KOPT-K1 (cell line): ENCODE data around the gene NRP2.

Source experiments
- H3K27ac ChIP-seq: fragments of 200-600 bp; sonication (generic); 2 replicates; pipeline ENCODE4 v1.5.1; 2016; ENCODE audit warnings: antibody characterized with exemption, mild to moderate bottlenecking, low read depth, low read length; ENCODE audit not compliant: poor library complexity, severe bottlenecking
- H3K36me3 ChIP-seq: fragments of 200-600 bp; sonication (generic); 2 replicates; pipeline ENCODE4 v1.5.1; 2017; ENCODE audit warnings: antibody characterized with exemption, mild to moderate bottlenecking, low read length, moderate library complexity; ENCODE audit not compliant: insufficient read depth
- H3K9me3 ChIP-seq: fragments of 200-600 bp; sonication (generic); 2 replicates; pipeline ENCODE4 v1.5.1; 2017; ENCODE audit warnings: antibody characterized with exemption, low read length, mild to moderate bottlenecking; ENCODE audit not compliant: insufficient read depth, poor library complexity, severe bottlenecking

Gene NRP2

GRCh38 chr2:205754285-205754923, 72.1 kb downstream of the NRP2 start:
- Histone ChIP-seq H3K9me3 (no peaks in the 10 kb centered on the region), H3K36me3 (no peaks in the 10 kb centered on the region), H3K27ac (no peak overlapping the region)

- no peaks in the 10 kb centered on the region for H3K36me3 ChIP-seq
- H3K9me3 ChIP-seq = no peaks in the 10 kb centered on the region
- no peak overlapping the region for H3K27ac ChIP-seq
These were observed 72.6 kb downstream of the NRP2 start for GRCh38 chr2:205754924-205755321.

- H3K36me3 ChIP-seq = no peaks in the 10 kb centered on the region
These were observed 73.6 kb downstream of the NRP2 start for GRCh38 chr2:205755923-205756322.

GRCh38 chr2:205757271-205757670, 75.0 kb downstream of the NRP2 start:
- Histone ChIP-seq H3K9me3 (no peaks in the 10 kb centered on the region), H3K36me3 (no peaks in the 10 kb centered on the region), H3K27ac (no peak overlapping the region)

More at GRCh38 chr2:205755923-205756322, 73.6 kb downstream of the NRP2 start:
- H3K9me3 ChIP-seq = no peaks in the 10 kb centered on the region
- H3K27ac ChIP-seq = no peak overlapping the region

GRCh38 chr2:205758051-205758450, 75.8 kb downstream of the NRP2 start:
- H3K36me3 ChIP-seq = no peaks in the 10 kb centered on the region
- H3K27ac ChIP-seq = no peak overlapping the region
- no peaks in the 10 kb centered on the region for H3K9me3 ChIP-seq

GRCh38 chr2:205758500-205758899, 76.2 kb downstream of the NRP2 start:
- H3K9me3 ChIP-seq = no peaks in the 10 kb centered on the region
- H3K27ac ChIP-seq = no peak overlapping the region
- H3K36me3 ChIP-seq = no peaks in the 10 kb centered on the region

- H3K9me3 ChIP-seq = no peaks in the 10 kb centered on the region
- no peaks in the 10 kb centered on the region for H3K36me3 ChIP-seq
- no peak overlapping the region for H3K27ac ChIP-seq
These were observed 77.0 kb downstream of the NRP2 start for GRCh38 chr2:205759257-205759656.

GRCh38 chr2:205759732-205760131, 77.4 kb downstream of the NRP2 start:
- Histone ChIP-seq H3K27ac (no peak overlapping the region), H3K9me3 (no peaks in the 10 kb centered on the region), H3K36me3 (no peaks in the 10 kb centered on the region)

GRCh38 chr2:205760157-205760556, 77.9 kb downstream of the NRP2 start:
- Histone ChIP-seq H3K9me3 (no peaks in the 10 kb centered on the region), H3K27ac (no peak overlapping the region), H3K36me3 (no peaks in the 10 kb centered on the region)

- Histone ChIP-seq H3K9me3 (no peaks in the 10 kb centered on the region), H3K27ac (no peak overlapping the region), H3K36me3 (no peaks in the 10 kb centered on the region)
These were observed 79.1 kb downstream of the NRP2 start for GRCh38 chr2:205761421-205761820.

- Histone ChIP-seq H3K27ac (no peak overlapping the region), H3K36me3 (no peaks in the 10 kb centered on the region), H3K9me3 (no peaks in the 10 kb centered on the region)
These were observed 80.6 kb downstream of the NRP2 start for GRCh38 chr2:205762881-205763280.

- Histone ChIP-seq H3K27ac (no peak overlapping the region), H3K36me3 (no peaks in the 10 kb centered on the region), H3K9me3 (no peaks in the 10 kb centered on the region)
These were observed 81.5 kb downstream of the NRP2 start for GRCh38 chr2:205763708-205764211.

- no peak overlapping the region for H3K27ac ChIP-seq
These were observed 82.0 kb downstream of the NRP2 start for GRCh38 chr2:205764270-205764746.

GRCh38 chr2:205765151-205765550, 82.8 kb downstream of the NRP2 start:
- no peak overlapping the region for H3K27ac ChIP-seq
- H3K9me3 ChIP-seq = no peaks in the 10 kb centered on the region
- no peaks in the 10 kb centered on the region for H3K36me3 ChIP-seq

More at GRCh38 chr2:205764270-205764746, 82.0 kb downstream of the NRP2 start:
- Histone ChIP-seq H3K36me3 (no peaks in the 10 kb centered on the region), H3K9me3 (no peaks in the 10 kb centered on the region)

- Histone ChIP-seq H3K9me3 (no peaks in the 10 kb centered on the region), H3K36me3 (no peaks in the 10 kb centered on the region), H3K27ac (no peak overlapping the region)
These were observed 84.6 kb downstream of the NRP2 start for GRCh38 chr2:205766779-205767359.

GRCh38 chr2:205767617-205768016, 85.3 kb downstream of the NRP2 start:
- Histone ChIP-seq H3K9me3 (no peaks in the 10 kb centered on the region), H3K27ac (no peak overlapping the region), H3K36me3 (no peaks in the 10 kb centered on the region)
